CD14-positive monocyte (primary cell): ENCODE measurements around the gene OXTR. TPM values are rescaled to one million over a fixed set of nuclear protein-coding genes. Genes with fewer than 3 reads are reported as not detected.

ENCODE experiments used
- DNase-seq, 3 donors: peaks; one replicate each; pipeline ENCODE4 v3.0.0-alpha.2; 2011 to 2022
- H2AFZ ChIP-seq: 2 replicates; pipeline ENCODE4 v1.6.0; 2012; ENCODE audit warnings: mild to moderate bottlenecking, low read depth, low read length, inconsistent platforms; ENCODE audit not compliant: insufficient read depth, poor library complexity, severe bottlenecking
- H3K27ac ChIP-seq, 2 donors: 1 replicate in 1 of 2; 2 replicates in 1 of 2; pipeline ENCODE4 v1.5.1; 2012 to 2013; ENCODE audit warnings: low read length in 2 of 2, control low read depth in 1 of 2, inconsistent platforms in 1 of 2, low read depth in 1 of 2, mild to moderate bottlenecking in 1 of 2
- H3K27me3 ChIP-seq, 2 donors: one replicate each; pipeline versions ENCODE4 v1.6.0 to v1.6.1; 2011 to 2013; ENCODE audit warnings: low read length in 2 of 2; ENCODE audit not compliant: control insufficient read depth in 2 of 2, insufficient read depth in 2 of 2
- H3K36me3 ChIP-seq, 2 donors: replicated peaks in 1 of 2; 1 replicate in 1 of 2; 2 replicates in 1 of 2; pipeline versions ENCODE4 v1.5.1 to v1.6.1; 2012 to 2013; ENCODE audit warnings: low read length in 2 of 2, control low read depth in 1 of 2, inconsistent platforms in 1 of 2, mild to moderate bottlenecking in 1 of 2; ENCODE audit not compliant: insufficient read depth in 2 of 2, control insufficient read depth in 1 of 2
- H3K4me1 ChIP-seq, 2 donors: 1 replicate in 1 of 2; 2 replicates in 1 of 2; pipeline versions ENCODE4 v1.5.1 to v1.6.1; 2012 to 2013; ENCODE audit warnings: low read length in 2 of 2, control low read depth in 1 of 2, inconsistent platforms in 1 of 2, mild to moderate bottlenecking in 1 of 2, moderate library complexity in 1 of 2; ENCODE audit not compliant: insufficient read depth in 2 of 2, control insufficient read depth in 1 of 2
- H3K4me2 ChIP-seq: replicated peaks from 2 replicates; pipeline ENCODE3; 2012; ENCODE audit warnings: low read length, moderate library complexity, mild to moderate bottlenecking; ENCODE audit not compliant: poor library complexity, severe bottlenecking; ENCODE audit errors: extremely low read depth
- H3K4me3 ChIP-seq, 3 experiments: fragments of 200-600 bp in 1 of 3; sonication (generic) in 1 of 3; replicated peaks in 1 of 3; 1 replicate in 2 of 3; 2 replicates in 1 of 3; pipeline ENCODE4 v1.5.1; 2011 to 2013; ENCODE audit warnings: low read length in 3 of 3, mild to moderate bottlenecking in 3 of 3, control low read depth in 2 of 3, low read depth in 2 of 3, inconsistent platforms in 1 of 3, moderate library complexity in 1 of 3
- H3K79me2 ChIP-seq: 2 replicates; pipeline ENCODE4 v1.6.0; 2012; ENCODE audit warnings: mild to moderate bottlenecking, control low read depth, inconsistent platforms, low read length, moderate library complexity; ENCODE audit not compliant: insufficient read depth
- H3K9ac ChIP-seq: 2 replicates; pipeline ENCODE4 v1.6.0; 2017; ENCODE audit warnings: low read length, mild to moderate bottlenecking; ENCODE audit not compliant: insufficient read depth, poor library complexity, severe bottlenecking
- H3K9me3 ChIP-seq, 2 donors: replicated peaks in 1 of 2; 1 replicate in 1 of 2; 2 replicates in 1 of 2; pipeline versions ENCODE4 v1.5.1 to v1.6.1; 2012 to 2013; ENCODE audit warnings: low read length in 2 of 2, control low read depth in 1 of 2; ENCODE audit not compliant: control insufficient read depth in 1 of 2, insufficient read depth in 1 of 2
- H4K20me1 ChIP-seq: 2 replicates; pipeline ENCODE4 v1.6.0; 2012; ENCODE audit warnings: mild to moderate bottlenecking, low read length, control low read depth, moderate library complexity; ENCODE audit not compliant: insufficient read depth
- H3K27ac Mint-ChIP-seq, 7 donors: one replicate each; pipeline ENCODE4 v1.8.0; 2020; ENCODE audit warnings: mild to moderate bottlenecking in 7 of 7, mixed read lengths in 7 of 7, moderate library complexity in 6 of 7, inconsistent platforms in 2 of 7
- H3K27me3 Mint-ChIP-seq, 3 donors: one replicate each; pipeline ENCODE4 v1.8.0; 2021 to 2022; ENCODE audit warnings: low read depth in 3 of 3, mild to moderate bottlenecking in 3 of 3, mixed read lengths in 3 of 3, moderate library complexity in 3 of 3, inconsistent platforms in 1 of 3
- H3K36me3 Mint-ChIP-seq, 2 donors: one replicate each; pipeline ENCODE4 v1.8.0; 2020; ENCODE audit warnings: mixed read lengths in 2 of 2, inconsistent platforms in 1 of 2, mild to moderate bottlenecking in 1 of 2
- H3K4me1 Mint-ChIP-seq: one replicate; pipeline ENCODE4 v1.8.0; 2020; ENCODE audit warnings: mild to moderate bottlenecking, mixed read lengths
- H3K4me3 Mint-ChIP-seq, 2 donors: one replicate each; pipeline ENCODE4 v1.8.0; 2020; ENCODE audit warnings: mild to moderate bottlenecking in 2 of 2, mixed read lengths in 2 of 2, moderate library complexity in 1 of 2
- H3K9me3 Mint-ChIP-seq, 7 donors: one replicate each; pipeline ENCODE4 v1.8.0; 2020 to 2022; ENCODE audit warnings: mixed read lengths in 7 of 7, mild to moderate bottlenecking in 6 of 7, moderate library complexity in 6 of 7, inconsistent platforms in 2 of 7
- WGBS: methylation state at CpG from one replicate; pipeline ENCODE4 v1.1.5; 2013; ENCODE audit warnings: missing lambda C conversion rate; ENCODE audit not compliant: insufficient coverage; 5-methylcytosine and 5-hydroxymethylcytosine counted together
- intact Hi-C, 2 donors: fragments of 100-400 bp; cut with micrococcal nuclease; formaldehyde crosslinking; loops; one replicate each; pipeline versions ENCODE4 v1.15.0 to v1.15.1; 2023
- polyA plus RNA-seq, 3 donors: library from polyadenylated mRNA; depleted of rRNA in 1 of 3; unstranded in 2 of 3; stranded (reverse) in 1 of 3; fragments of 300-500 nt in 2 of 3; fragments of >200 nt in 1 of 3; fragmentation: Illumina TruSeq in 2 of 3; gene quantifications; 1 replicate in 2 of 3; 2 replicates in 1 of 3; pipeline ENCODE4 v1.2.3, GENCODE V29; 2012 to 2021
- TF ChIP-seq, protein P1 (sequence below): fragments of 200-600 bp; IDR thresholded peaks from one replicate; pipeline ENCODE4 v1.8.0; 2022; ENCODE audit warnings: antibody characterized with exemption, mild to moderate bottlenecking

Gene OXTR
- polyA plus RNA-seq, 3 donors, result 0.03 to 0.07 TPM; not detected in 1

DNA sequence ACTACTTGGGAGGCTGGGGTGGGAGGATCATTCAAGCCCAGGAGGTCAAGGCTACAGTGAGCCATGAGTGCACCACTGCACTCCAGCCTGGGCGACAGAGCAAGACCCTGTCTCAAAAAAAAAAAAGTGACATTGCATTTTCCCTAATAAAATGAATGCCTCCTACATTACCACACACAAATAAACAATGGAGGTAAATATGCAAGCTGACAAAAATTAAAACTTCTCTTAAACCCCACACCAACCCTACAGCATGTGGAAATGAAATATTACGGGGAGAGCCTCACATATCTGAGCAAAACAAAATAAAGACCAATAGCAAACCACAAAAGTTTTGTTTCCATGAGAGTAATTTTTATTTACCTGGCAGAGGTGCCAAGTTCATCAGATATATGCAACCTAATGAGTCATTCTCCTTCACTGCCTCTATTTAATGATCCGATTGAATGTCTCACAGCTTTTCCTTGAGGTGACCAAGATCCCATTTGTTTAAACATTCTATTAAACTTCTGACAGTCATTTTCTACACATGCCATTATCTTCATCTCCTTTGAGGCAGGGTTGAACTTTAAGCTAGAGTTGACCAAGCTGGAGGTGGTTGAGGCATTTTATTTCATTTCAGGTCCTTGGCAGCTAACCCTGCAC, 45.2 kb downstream of the OXTR start:
- no peaks in the 10 kb centered on the region for H3K4me1 Mint-ChIP-seq
- 100% methylated on average over 1 of the region's 3 CpGs for WGBS
- no peaks in the 10 kb centered on the region for H4K20me1 ChIP-seq
- H3K9me3 Mint-ChIP-seq, result peaks cover 3 to 14% (median 10%) of the 10 kb centered on the region in 7 donors
- H3K27ac ChIP-seq, result no peak overlapping the region
- H3K9me3 ChIP-seq, result peaks cover 0 to 7% of the 10 kb centered on the region in 2 donors
- peaks cover 3 to 4% (median 4%) of the 10 kb centered on the region in 3 donors for H3K27me3 Mint-ChIP-seq
- no peak for DNase-seq
- H3K36me3 ChIP-seq, result no peaks in the 10 kb centered on the region
- no peak overlapping the region for H3K4me3 Mint-ChIP-seq
- no peak overlapping the region for H3K4me3 ChIP-seq
- TF ChIP-seq, protein P1, sequence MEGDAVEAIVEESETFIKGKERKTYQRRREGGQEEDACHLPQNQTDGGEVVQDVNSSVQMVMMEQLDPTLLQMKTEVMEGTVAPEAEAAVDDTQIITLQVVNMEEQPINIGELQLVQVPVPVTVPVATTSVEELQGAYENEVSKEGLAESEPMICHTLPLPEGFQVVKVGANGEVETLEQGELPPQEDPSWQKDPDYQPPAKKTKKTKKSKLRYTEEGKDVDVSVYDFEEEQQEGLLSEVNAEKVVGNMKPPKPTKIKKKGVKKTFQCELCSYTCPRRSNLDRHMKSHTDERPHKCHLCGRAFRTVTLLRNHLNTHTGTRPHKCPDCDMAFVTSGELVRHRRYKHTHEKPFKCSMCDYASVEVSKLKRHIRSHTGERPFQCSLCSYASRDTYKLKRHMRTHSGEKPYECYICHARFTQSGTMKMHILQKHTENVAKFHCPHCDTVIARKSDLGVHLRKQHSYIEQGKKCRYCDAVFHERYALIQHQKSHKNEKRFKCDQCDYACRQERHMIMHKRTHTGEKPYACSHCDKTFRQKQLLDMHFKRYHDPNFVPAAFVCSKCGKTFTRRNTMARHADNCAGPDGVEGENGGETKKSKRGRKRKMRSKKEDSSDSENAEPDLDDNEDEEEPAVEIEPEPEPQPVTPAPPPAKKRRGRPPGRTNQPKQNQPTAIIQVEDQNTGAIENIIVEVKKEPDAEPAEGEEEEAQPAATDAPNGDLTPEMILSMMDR, result no peak
- intact Hi-C loops, result no loop called here
- no peak overlapping the region for H3K9ac ChIP-seq
- H3K27me3 ChIP-seq, result no peaks in the 10 kb centered on the region
- no peaks in the 10 kb centered on the region for H3K79me2 ChIP-seq
- H3K4me2 ChIP-seq, result no peak overlapping the region
- no peaks in the 10 kb centered on the region for H3K36me3 Mint-ChIP-seq
- H3K27ac Mint-ChIP-seq, result no peak overlapping the region
- no peak overlapping the region for H2AFZ ChIP-seq
- H3K4me1 ChIP-seq, result no peaks in the 10 kb centered on the region

DNA sequence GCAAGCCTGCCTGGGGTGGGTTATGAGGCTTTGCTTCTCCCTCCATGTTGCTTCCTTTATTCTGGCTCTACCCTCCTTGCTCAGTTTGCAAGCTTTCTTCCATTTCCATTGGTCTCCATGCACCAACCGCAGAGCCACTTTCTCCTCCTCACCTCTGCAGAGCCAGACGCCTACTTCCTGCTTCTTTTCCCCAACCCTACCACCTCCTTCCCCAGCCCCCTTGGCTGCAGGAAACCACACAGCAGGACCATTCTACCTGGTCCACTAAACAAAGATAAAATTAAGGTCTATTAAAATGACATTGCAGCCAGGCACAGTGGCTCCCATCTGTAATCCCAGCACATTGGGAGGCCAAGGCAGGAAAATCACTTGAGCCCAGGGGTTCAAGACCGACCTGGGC, 45.8 kb downstream of the OXTR start:
- H3K27ac ChIP-seq, result no peak overlapping the region
- WGBS, result 44% methylated on average over 2 of the region's 3 CpGs
- H3K27me3 ChIP-seq, result no peaks in the 10 kb centered on the region
- H3K4me2 ChIP-seq, result no peak overlapping the region
- TF ChIP-seq, protein P1, result no peak
- peaks cover 3 to 14% (median 7%) of the 10 kb centered on the region in 7 donors for H3K9me3 Mint-ChIP-seq
- H3K27ac Mint-ChIP-seq, result no peak overlapping the region
- no peak overlapping the region for H3K9ac ChIP-seq
- H2AFZ ChIP-seq, result no peak overlapping the region
- H3K36me3 ChIP-seq, result no peaks in the 10 kb centered on the region
- H3K79me2 ChIP-seq, result no peaks in the 10 kb centered on the region
- H3K36me3 Mint-ChIP-seq, result no peaks in the 10 kb centered on the region
- H3K4me1 ChIP-seq, result no peaks in the 10 kb centered on the region
- no peak overlapping the region for H3K4me3 Mint-ChIP-seq
- no peak overlapping the region for H3K4me3 ChIP-seq
- H3K27me3 Mint-ChIP-seq, result peaks cover 3 to 4% (median 4%) of the 10 kb centered on the region in 3 donors
- no peak for DNase-seq
- intact Hi-C loops, result no loop called here
- H3K9me3 ChIP-seq, result peaks cover 0 to 7% of the 10 kb centered on the region in 2 donors
- no peaks in the 10 kb centered on the region for H4K20me1 ChIP-seq
- H3K4me1 Mint-ChIP-seq, result no peaks in the 10 kb centered on the region
